H1 (cell line): ENCODE results near the gene NPSR1. TPM values are rescaled to one million over a fixed set of nuclear protein-coding genes. Genes with fewer than 3 reads are reported as not detected.

ENCODE experiments used
- CTCF ChIA-PET: fragments of 300-600 bp; sonication (Branson Sonifier 250); formaldehyde crosslinking; loops from one replicate; lab custom pipeline; 2021; ENCODE audit not compliant: partially characterized antibody; lab: Charles Lee
- POLR2A ChIA-PET: fragments of 300-600 bp; sonication (Branson Sonifier 250); formaldehyde crosslinking; loops from one replicate; lab custom pipeline; 2021; ENCODE audit warnings: inconsistent platforms; ENCODE audit not compliant: partially characterized antibody; lab: Charles Lee
- DNase-seq, 2 experiments: peaks; one replicate each; pipeline versions ENCODE4 v3.0.0 to v3.0.0-alpha.2; 2010 to 2022; ENCODE audit warnings: low spot score in 2 of 2, low read depth in 1 of 2, mixed read lengths in 1 of 2
- FAIRE-seq: peaks from 2 replicates; lab custom pipeline; 2011; peaks lifted over from hg19 to GRCh38; lab: Jason Lieb, UNC
- H2AFZ ChIP-seq: 2 replicates; pipeline ENCODE4 v1.8.1; 2012; ENCODE audit warnings: low read length, inconsistent platforms
- H2AK5ac ChIP-seq: 2 replicates; pipeline ENCODE4 v1.6.1; 2013; ENCODE audit warnings: low read depth, low read length
- H2BK120ac ChIP-seq: replicated peaks from 2 replicates; pipeline ENCODE3; 2013; ENCODE audit warnings: low read depth, low read length, inconsistent platforms
- H2BK12ac ChIP-seq: 2 replicates; pipeline ENCODE4 v1.6.1; 2013; ENCODE audit warnings: low read depth, low read length
- H2BK15ac ChIP-seq: 2 replicates; pipeline ENCODE4 v1.6.1; 2013; ENCODE audit warnings: low read length
- H2BK20ac ChIP-seq: 2 replicates; pipeline ENCODE4 v1.6.1; 2013; ENCODE audit warnings: low read length
- H2BK5ac ChIP-seq: 2 replicates; pipeline ENCODE4 v1.6.1; 2013; ENCODE audit warnings: low read depth, low read length
- H3K14ac ChIP-seq: 2 replicates; pipeline ENCODE4 v1.6.1; 2013; ENCODE audit warnings: inconsistent platforms; ENCODE audit not compliant: insufficient read length
- H3K18ac ChIP-seq: 2 replicates; pipeline ENCODE4 v1.6.1; 2013; ENCODE audit warnings: low read length; ENCODE audit errors: extremely low read depth
- H3K23ac ChIP-seq: 2 replicates; pipeline ENCODE4 v1.6.1; 2013; ENCODE audit warnings: inconsistent platforms; ENCODE audit not compliant: insufficient read length
- H3K23me2 ChIP-seq: 2 replicates; pipeline ENCODE4 v1.6.1; 2013; ENCODE audit warnings: low read depth, low read length
- H3K27ac ChIP-seq: 2 replicates; pipeline ENCODE4 v1.6.1; 2011; ENCODE audit warnings: low read depth, low read length, inconsistent platforms
- H3K27me3 ChIP-seq, 4 experiments: replicated peaks in 1 of 4; 1 replicate in 1 of 4; 2 replicates in 3 of 4; pipeline versions ENCODE4 v1.6.1 to v1.8.1; 2011 to 2013; ENCODE audit warnings: low read length in 3 of 4, mild to moderate bottlenecking in 3 of 4, inconsistent platforms in 2 of 4, mixed read lengths in 2 of 4, moderate library complexity in 1 of 4; ENCODE audit not compliant: control insufficient read depth in 3 of 4, insufficient read depth in 3 of 4; ENCODE audit errors: extremely low read depth in 1 of 4
- H3K36me3 ChIP-seq, 4 experiments: 2 replicates each; pipeline versions ENCODE4 v1.6.1 to v1.8.1; 2011 to 2013; ENCODE audit warnings: mild to moderate bottlenecking in 4 of 4, low read length in 3 of 4, moderate library complexity in 2 of 4, control low read depth in 1 of 4, inconsistent platforms in 1 of 4; ENCODE audit not compliant: insufficient read depth in 4 of 4, control insufficient read depth in 2 of 4
- H3K4ac ChIP-seq: replicated peaks from 2 replicates; pipeline ENCODE3; 2013; ENCODE audit warnings: low read length, low read depth, mixed read lengths, inconsistent platforms; ENCODE audit not compliant: insufficient read length
- H3K4me1 ChIP-seq, 4 experiments: replicated peaks in 1 of 4; 1 replicate in 1 of 4; 2 replicates in 3 of 4; pipeline versions ENCODE4 v1.6.1 to v1.8.1; 2011 to 2013; ENCODE audit warnings: low read length in 3 of 4, inconsistent platforms in 2 of 4, mixed read lengths in 1 of 4; ENCODE audit not compliant: insufficient read depth in 4 of 4, control insufficient read depth in 3 of 4
- H3K4me2 ChIP-seq, 2 experiments: 2 replicates each; pipeline versions ENCODE4 v1.6.1 to v1.8.1; 2011 to 2013; ENCODE audit warnings: low read depth in 2 of 2, low read length in 2 of 2, control low read depth in 1 of 2, inconsistent platforms in 1 of 2, mild to moderate bottlenecking in 1 of 2; ENCODE audit not compliant: insufficient read depth in 1 of 2
- H3K4me3 ChIP-seq, 4 experiments: fragments of 200-600, 300-600 bp in 1 of 4; sonication (generic), shearing (Covaris generic), sonication (Bioruptor Twin) in 1 of 4; 2 replicates each; pipeline versions ENCODE4 v1.5.1 to v1.8.1; 2011 to 2016; ENCODE audit warnings: low read length in 4 of 4, low read depth in 3 of 4, control low read depth in 2 of 4, inconsistent platforms in 2 of 4, mild to moderate bottlenecking in 2 of 4, mixed read lengths in 1 of 4, moderate library complexity in 1 of 4; ENCODE audit not compliant: insufficient read depth in 2 of 4; ENCODE audit errors: extremely low read depth in 1 of 4
- H3K56ac ChIP-seq: replicated peaks from 2 replicates; pipeline ENCODE3; 2013; ENCODE audit warnings: low read depth, mild to moderate bottlenecking, mixed read lengths, low read length, inconsistent platforms; ENCODE audit not compliant: insufficient read length
- H3K79me1 ChIP-seq: 2 replicates; pipeline ENCODE4 v1.6.1; 2013; ENCODE audit warnings: low read depth, low read length, control low read depth
- H3K79me2 ChIP-seq, 2 experiments: 2 replicates each; pipeline versions ENCODE4 v1.6.1 to v1.8.1; 2012 to 2013; ENCODE audit warnings: low read length in 2 of 2, mild to moderate bottlenecking in 2 of 2, inconsistent platforms in 1 of 2; ENCODE audit not compliant: insufficient read depth in 2 of 2, control insufficient read depth in 1 of 2
- H3K9ac ChIP-seq, 4 experiments: replicated peaks in 1 of 4; 1 replicate in 1 of 4; 2 replicates in 3 of 4; pipeline versions ENCODE4 v1.6.1 to v1.8.1; 2011 to 2013; ENCODE audit warnings: low read depth in 3 of 4, low read length in 3 of 4, control low read depth in 2 of 4, mild to moderate bottlenecking in 2 of 4, moderate library complexity in 2 of 4, inconsistent platforms in 1 of 4; ENCODE audit errors: extremely low read depth in 1 of 4
- H3K9me3 ChIP-seq, 2 experiments: 2 replicates each; pipeline versions ENCODE4 v1.6.1 to v1.8.1; 2012 to 2013; ENCODE audit warnings: mild to moderate bottlenecking in 2 of 2, moderate library complexity in 2 of 2, control low read depth in 1 of 2, inconsistent platforms in 1 of 2, low read depth in 1 of 2, low read length in 1 of 2, mixed read lengths in 1 of 2; ENCODE audit not compliant: insufficient read depth in 2 of 2
- H4K20me1 ChIP-seq, 2 experiments: replicated peaks in 1 of 2; 2 replicates each; pipeline versions ENCODE3 to v1.8.1; 2011 to 2013; ENCODE audit warnings: inconsistent platforms in 2 of 2, low read length in 2 of 2, mild to moderate bottlenecking in 1 of 2; ENCODE audit not compliant: insufficient read depth in 2 of 2, control insufficient read depth in 1 of 2
- H4K5ac ChIP-seq: 2 replicates; pipeline ENCODE4 v1.6.1; 2013; ENCODE audit warnings: low read length, low read depth, mixed read lengths, inconsistent platforms; ENCODE audit not compliant: insufficient read length
- H4K8ac ChIP-seq: 2 replicates; pipeline ENCODE4 v1.8.0; 2013; ENCODE audit warnings: mild to moderate bottlenecking, moderate library complexity, low read length, inconsistent platforms; ENCODE audit not compliant: insufficient read depth; ENCODE audit errors: extremely low read depth
- H4K91ac ChIP-seq: replicated peaks from 2 replicates; pipeline ENCODE3; 2013; ENCODE audit warnings: low read length, mixed read lengths, inconsistent platforms; ENCODE audit not compliant: insufficient read length
- RAD21 ChIP-seq, 2 experiments: IDR thresholded peaks in 1 of 2; conservative IDR thresholded peaks in 1 of 2; 2 replicates each; pipeline ENCODE4 v1.6.1; 2011; ENCODE audit warnings: low read depth in 2 of 2, low read length in 2 of 2, improper control_type of control experiment in 1 of 2, inconsistent platforms in 1 of 2, mild to moderate bottlenecking in 1 of 2, moderate library complexity in 1 of 2
- WGBS, 2 experiments: shearing (Covaris generic) in 1 of 2; methylation state at CpG; one replicate each; pipeline versions ENCODE4 v1.1.6 to v1.1.7; 2013 to 2015; ENCODE audit warnings: low lambda C conversion rate in 2 of 2, mixed read lengths in 2 of 2, inconsistent platforms in 1 of 2, low coverage in 1 of 2, missing lambda C conversion rate in 1 of 2; ENCODE audit not compliant: insufficient replicate concordance in 2 of 2, insufficient coverage in 1 of 2, insufficient read length in 1 of 2; ENCODE audit errors: extremely low coverage in 1 of 2, missing lambda C conversion rate in 1 of 2; 5-methylcytosine and 5-hydroxymethylcytosine counted together
- polyA plus RNA-seq, 7 experiments: library from polyadenylated mRNA; depleted of rRNA in 3 of 7; stranded (reverse) in 5 of 7; unstranded in 2 of 7; fragments of >200 nt in 5 of 7; fragments of 200-250 nt in 2 of 7; gene quantifications; 1 replicate in 5 of 7; 2 replicates in 1 of 7; 4 replicates in 1 of 7; pipeline versions ENCODE4 v1.2.1 to v1.2.3, GENCODE V29; 2011 to 2013; ENCODE audit warnings: missing spikeins in 2 of 7, mixed read lengths in 2 of 7
- total RNA-seq: library from RNA; stranded (reverse); fragmentation: NEBNext Ultra II Directional; extraction: Animal tissue kit (Norgen Biotek cat#: 25700); gene quantifications from 2 replicates; pipeline ENCODE4 v1.2.1, GENCODE V29; 2021

The NPSR1 gene
- total and polyA plus RNA-seq, 2 of the 8 experiments (the other 6 are each of a cell fraction or from before 2014, with no cell fraction given), result not detected

DNA sequence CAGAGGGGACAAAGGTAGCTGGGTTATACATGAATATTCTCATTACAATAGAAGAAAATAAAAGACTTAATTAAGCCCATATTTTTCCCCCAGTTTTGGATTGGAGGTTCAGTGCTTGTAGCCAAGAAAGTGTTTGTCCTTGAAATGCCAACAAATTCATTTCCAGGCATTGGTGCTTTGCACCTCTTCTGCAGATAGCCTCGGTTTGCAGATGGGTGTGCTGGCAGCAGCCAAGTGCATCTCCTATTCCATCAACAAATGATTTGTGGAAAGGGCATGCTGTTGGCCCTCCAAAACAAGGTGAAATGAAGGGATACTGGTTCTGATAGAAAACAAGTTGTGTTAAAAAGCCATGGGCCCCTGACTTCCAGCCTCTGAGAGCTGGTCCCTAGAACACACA lies 192.0 kb downstream of the NPSR1 start:
- Histone ChIP-seq H3K23ac (no peak overlapping the region), H2BK20ac (no peak overlapping the region), H3K4ac (no peak overlapping the region)
- no peak for TF ChIP-seq RAD21 (IDR thresholded peaks at IDR 0.05 in 1 of 2, conservative IDR thresholded peaks at IDR 0.05 in 1 of 2; ENCODE audit: low read depth in 2 of 2, low read length in 2 of 2)
- TF ChIP-seq, all 59 proteins: peak for 0
- Histone ChIP-seq H3K4me2 (no peak overlapping the region), H3K23me2 (no peaks in the 10 kb centered on the region), H3K27me3 (no peaks in the 10 kb centered on the region), H4K91ac (no peak overlapping the region), H4K5ac (no peak overlapping the region), H3K9ac (no peak overlapping the region), H2BK120ac (no peak overlapping the region), H2AFZ (no peak overlapping the region), H2BK12ac (no peak overlapping the region), H3K56ac (no peak overlapping the region), H2AK5ac (no peak overlapping the region), H4K8ac (no peak overlapping the region), H3K79me1 (no peaks in the 10 kb centered on the region), H2BK15ac (no peak overlapping the region), H4K20me1 (no peaks in the 10 kb centered on the region), H3K4me1 (0 out of 7 replicates have a peak, but pooled peaks cover 0 to 3% (median 0%) of the 10 kb centered on the region in 4 experiments), H3K4me3 (no peak overlapping the region), H3K36me3 (no peaks in the 10 kb centered on the region), H3K14ac (no peak overlapping the region), H2BK5ac (no peak overlapping the region), H3K9me3 (no peaks in the 10 kb centered on the region), H3K79me2 (no peaks in the 10 kb centered on the region), H3K18ac (no peak overlapping the region), H3K27ac (no peak overlapping the region)
- WGBS, 2 experiments, result 92% methylated on average over 1 of the region's 1 CpG; no CpG with 5 or more reads in 1 of the 2 experiments
- ChIA-PET POLR2A (no interaction called here), CTCF (interaction anchor here (0.8 to 1.3 kb wide), 2 partner anchors 19 to 62 kb away, joined by 3 to 6 read pairs; no protein-coding TSS in a partner anchor)
- DNase-seq (no peak), FAIRE-seq (no peak)
